Sigmoid colon (tissue), 7 donors: ENCODE data around the gene WNT5B. TPM values are rescaled to one million over a fixed set of nuclear protein-coding genes. Genes with fewer than 3 reads are reported as not detected.

Experiments
- DNase-seq: peaks from one replicate; pipeline ENCODE4 v3.0.0-alpha.2; 2019
- H3K27ac ChIP-seq, 4 donors: fragments of 200-600 bp; sonication (generic); one replicate each; pipeline ENCODE4 v1.5.1; 2016 to 2019; ENCODE audit warnings: mild to moderate bottlenecking in 1 of 4
- H3K27me3 ChIP-seq, 3 donors: fragments of 200-600 bp; sonication (generic); one replicate each; pipeline ENCODE4 v1.5.1; 2019; ENCODE audit warnings: mild to moderate bottlenecking in 1 of 3
- H3K36me3 ChIP-seq, 4 donors: fragments of 200-600 bp; sonication (generic); one replicate each; pipeline ENCODE4 v1.5.1; 2016 to 2019
- H3K4me1 ChIP-seq, 4 donors: fragments of 200-600 bp; sonication (generic); one replicate each; pipeline ENCODE4 v1.5.1; 2017 to 2019
- H3K4me3 ChIP-seq, 4 donors: fragments of 200-600 bp; sonication (generic); one replicate each; pipeline ENCODE4 v1.5.1; 2017 to 2019; ENCODE audit warnings: mild to moderate bottlenecking in 2 of 4, moderate library complexity in 1 of 4
- H3K9me3 ChIP-seq, 4 donors: fragments of 200-600 bp in 3 of 4; sonication (generic) in 3 of 4; one replicate each; pipeline versions ENCODE4 v1.5.1 to v1.6.1; 2013 to 2019
- EP300 ChIP-seq, 4 donors: sonication (generic); formaldehyde crosslinking; IDR thresholded peaks; one replicate each; pipeline ENCODE4 v1.6.1; 2017; ENCODE audit warnings: antibody characterized with exemption in 4 of 4
- POLR2A ChIP-seq, 2 donors: fragments of 450-650 bp; IDR thresholded peaks; one replicate each; pipeline ENCODE4 v1.6.1; 2016; ENCODE audit warnings: antibody characterized with exemption in 2 of 2, mild to moderate bottlenecking in 2 of 2, moderate library complexity in 2 of 2
- POLR2AphosphoS5 ChIP-seq, 4 donors: sonication (generic); formaldehyde crosslinking; IDR thresholded peaks; one replicate each; pipeline ENCODE4 v1.6.1; 2017; ENCODE audit warnings: antibody characterized with exemption in 4 of 4
- WGBS, 2 donors: extraction: QIAGEN DNeasy Blood & Tissue Kit; methylation state at CpG; one replicate each; pipeline ENCODE4 v1.1.7; 2013; 5-methylcytosine and 5-hydroxymethylcytosine counted together
- intact Hi-C: fragments of 100-400 bp; cut with DNase I; formaldehyde crosslinking; loops from one replicate; pipeline ENCODE4 v1.15.1; 2023
- polyA plus RNA-seq, 3 donors: library from polyadenylated mRNA; stranded (reverse); fragments of 200-250 nt; gene quantifications; one replicate each; pipeline ENCODE4 v1.2.3, GENCODE V29; 2013
- total RNA-seq, 4 donors: library from RNA; depleted of rRNA; stranded (reverse); fragments of >200 nt; gene quantifications; one replicate each; pipeline ENCODE4 v1.1.0, GENCODE V29; 2016
- TF ChIP-seq, protein P1 (sequence below), 4 experiments: fragments of 450-650 bp in 3 of 4; fragments of 200-600 bp in 1 of 4; IDR thresholded peaks; one replicate each; pipeline ENCODE4 v1.5.1; 2016 to 2019; ENCODE audit warnings: antibody characterized with exemption in 4 of 4, mild to moderate bottlenecking in 3 of 4, moderate library complexity in 2 of 4
- donor health status: healthy with polysubstance abuse.
- donor health status: Bipolar disorder and iron deficiency.
- donor health status: healthy.

The WNT5B gene
- total and polyA plus RNA-seq, 7 donors: 0.69 to 72.3 (median 8.4) TPM

GRCh38 chr12:1630827-1631591 is 2.0 kb downstream of the WNT5B start:
- intact Hi-C loops: loop anchor here (5.0 kb wide), 1 partner anchor 161 kb away; no protein-coding TSS in a partner anchor
- 42 to 46% methylated on average over 23 of the region's 23 CpGs for WGBS, 2 donors
- no peaks in the 10 kb centered on the region for H3K27me3 ChIP-seq
- peak overlapping the region; percentile 78 to 87 (median 83) for H3K27ac ChIP-seq
- H3K4me3 ChIP-seq: peak overlapping the region; percentile 46 to 77 (median 68)
- DNase-seq: no peak
- peaks cover 0 to 66% (median 53%) of the 10 kb centered on the region in 4 donors for H3K4me1 ChIP-seq
- H3K36me3 ChIP-seq: no peaks in the 10 kb centered on the region
- no peaks in the 10 kb centered on the region for H3K9me3 ChIP-seq
- TF ChIP-seq, protein P1, sequence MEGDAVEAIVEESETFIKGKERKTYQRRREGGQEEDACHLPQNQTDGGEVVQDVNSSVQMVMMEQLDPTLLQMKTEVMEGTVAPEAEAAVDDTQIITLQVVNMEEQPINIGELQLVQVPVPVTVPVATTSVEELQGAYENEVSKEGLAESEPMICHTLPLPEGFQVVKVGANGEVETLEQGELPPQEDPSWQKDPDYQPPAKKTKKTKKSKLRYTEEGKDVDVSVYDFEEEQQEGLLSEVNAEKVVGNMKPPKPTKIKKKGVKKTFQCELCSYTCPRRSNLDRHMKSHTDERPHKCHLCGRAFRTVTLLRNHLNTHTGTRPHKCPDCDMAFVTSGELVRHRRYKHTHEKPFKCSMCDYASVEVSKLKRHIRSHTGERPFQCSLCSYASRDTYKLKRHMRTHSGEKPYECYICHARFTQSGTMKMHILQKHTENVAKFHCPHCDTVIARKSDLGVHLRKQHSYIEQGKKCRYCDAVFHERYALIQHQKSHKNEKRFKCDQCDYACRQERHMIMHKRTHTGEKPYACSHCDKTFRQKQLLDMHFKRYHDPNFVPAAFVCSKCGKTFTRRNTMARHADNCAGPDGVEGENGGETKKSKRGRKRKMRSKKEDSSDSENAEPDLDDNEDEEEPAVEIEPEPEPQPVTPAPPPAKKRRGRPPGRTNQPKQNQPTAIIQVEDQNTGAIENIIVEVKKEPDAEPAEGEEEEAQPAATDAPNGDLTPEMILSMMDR (IDR thresholded peaks at IDR 0.05): no peak
- no peak for TF ChIP-seq POLR2A (IDR thresholded peaks at IDR 0.05)
- no peak for TF ChIP-seq EP300 (IDR thresholded peaks at IDR 0.05)
- no peak for TF ChIP-seq POLR2AphosphoS5 (IDR thresholded peaks at IDR 0.05)

DNA sequence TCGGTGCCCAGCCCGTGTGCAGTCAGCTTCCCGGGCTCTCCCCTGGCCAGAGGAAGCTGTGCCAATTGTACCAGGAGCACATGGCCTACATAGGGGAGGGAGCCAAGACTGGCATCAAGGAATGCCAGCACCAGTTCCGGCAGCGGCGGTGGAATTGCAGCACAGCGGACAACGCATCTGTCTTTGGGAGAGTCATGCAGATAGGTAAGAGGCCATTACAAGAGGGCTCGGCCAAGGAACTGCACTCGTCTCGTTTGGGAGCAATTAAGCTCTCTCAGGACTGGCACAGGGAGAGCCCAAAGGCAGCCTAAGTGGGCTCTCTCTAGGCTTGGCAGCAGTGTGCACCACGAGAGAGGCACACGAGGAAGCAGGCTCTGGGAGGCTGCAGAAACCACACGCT is 3.7 kb downstream of the WNT5B start:
- TF ChIP-seq EP300 (IDR thresholded peaks at IDR 0.05): no peak
- peak in 1 of 4 donors; percentile 21 for TF ChIP-seq POLR2AphosphoS5 (IDR thresholded peaks at IDR 0.05)
- 88 to 89% methylated on average over 14 of the region's 14 CpGs for WGBS, 2 donors
- Histone ChIP-seq H3K4me1 (peaks cover 0 to 66% (median 53%) of the 10 kb centered on the region in 4 donors), H3K9me3 (no peaks in the 10 kb centered on the region), H3K27me3 (no peaks in the 10 kb centered on the region), H3K4me3 (peak overlapping the region in 1 of 4 donors; percentile 12), H3K27ac (peak overlapping the region; percentile 58 to 87 (median 81)), H3K36me3 (no peaks in the 10 kb centered on the region)
- DNase-seq: no peak
- intact Hi-C loops: loop anchor here (5.0 kb wide), 1 partner anchor 160 kb away; no protein-coding TSS in a partner anchor

DNA sequence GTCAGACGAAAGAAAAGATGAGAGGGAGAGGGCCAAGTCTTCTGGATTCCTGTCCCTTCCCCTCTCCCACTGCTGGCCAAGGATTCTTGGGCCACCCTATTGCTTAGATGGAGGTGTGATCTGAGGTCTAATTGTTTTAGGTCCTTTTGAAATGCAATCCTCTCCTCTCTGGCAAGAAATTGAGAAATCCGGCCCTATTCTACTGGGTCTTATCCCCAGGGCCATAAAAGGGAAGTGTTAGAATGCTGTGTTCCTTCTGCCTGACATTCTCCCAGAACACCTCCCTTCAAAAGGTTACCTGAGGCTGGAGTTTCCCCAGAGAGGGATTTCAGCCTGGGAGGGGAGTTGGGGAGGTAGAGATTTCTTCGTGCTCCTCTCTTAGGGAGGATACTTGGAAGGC is 4.4 kb downstream of the WNT5B start:
- no peak overlapping the region for H3K4me3 ChIP-seq
- peaks cover 0 to 71% (median 54%) of the 10 kb centered on the region in 4 donors for H3K4me1 ChIP-seq
- intact Hi-C loops: loop anchor here (5.0 kb wide), 1 partner anchor 159 kb away; no protein-coding TSS in a partner anchor
- H3K9me3 ChIP-seq: no peaks in the 10 kb centered on the region
- peak overlapping the region; percentile 17 to 87 (median 71) for H3K27ac ChIP-seq
- no peaks in the 10 kb centered on the region for H3K27me3 ChIP-seq
- TF ChIP-seq, protein P1 (IDR thresholded peaks at IDR 0.05): no peak
- TF ChIP-seq EP300 (IDR thresholded peaks at IDR 0.05): no peak
- TF ChIP-seq POLR2AphosphoS5 (IDR thresholded peaks at IDR 0.05): no peak
- no peak for TF ChIP-seq POLR2A (IDR thresholded peaks at IDR 0.05)
- 85 to 88% methylated on average over 3 of the region's 3 CpGs for WGBS, 2 donors
- no peaks in the 10 kb centered on the region for H3K36me3 ChIP-seq
- no peak for DNase-seq

DNA sequence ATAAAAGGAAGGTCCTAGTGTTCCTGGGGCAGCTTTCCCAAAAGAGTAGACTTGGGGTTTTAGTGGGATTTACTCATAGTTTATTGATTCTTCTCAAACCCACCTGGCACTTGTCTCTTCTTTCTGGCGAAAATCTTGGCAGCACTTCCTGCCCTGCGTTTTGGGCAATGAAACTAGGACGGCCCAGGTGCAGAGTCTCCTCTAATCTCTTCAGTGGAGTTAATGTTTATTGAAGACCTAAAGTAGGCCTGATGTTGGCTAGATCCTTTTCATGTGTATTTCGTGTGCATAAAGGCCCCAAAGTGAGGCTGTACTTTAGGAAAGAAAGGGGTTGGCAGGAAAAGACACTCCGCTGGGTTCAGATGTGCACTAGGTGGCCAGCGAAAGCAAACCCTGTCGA is 5.1 kb downstream of the WNT5B start:
- WGBS, 2 donors: 41 to 59% methylated on average over 7 of the region's 7 CpGs
- Histone ChIP-seq H3K4me1 (peaks cover 0 to 68% (median 49%) of the 10 kb centered on the region in 4 donors), H3K36me3 (no peaks in the 10 kb centered on the region), H3K4me3 (no peak overlapping the region), H3K27ac (peak overlapping the region in 2 of 4 donors; percentile 84 to 87), H3K9me3 (no peaks in the 10 kb centered on the region), H3K27me3 (no peaks in the 10 kb centered on the region)
- TF ChIP-seq POLR2AphosphoS5 (IDR thresholded peaks at IDR 0.05) (no peak), POLR2A (IDR thresholded peaks at IDR 0.05) (no peak), EP300 (IDR thresholded peaks at IDR 0.05) (no peak)
- TF ChIP-seq, protein P1 (IDR thresholded peaks at IDR 0.05): no peak
- intact Hi-C loops: loop anchor here (5.0 kb wide), 1 partner anchor 158 kb away; no protein-coding TSS in a partner anchor
- no peak for DNase-seq

DNA sequence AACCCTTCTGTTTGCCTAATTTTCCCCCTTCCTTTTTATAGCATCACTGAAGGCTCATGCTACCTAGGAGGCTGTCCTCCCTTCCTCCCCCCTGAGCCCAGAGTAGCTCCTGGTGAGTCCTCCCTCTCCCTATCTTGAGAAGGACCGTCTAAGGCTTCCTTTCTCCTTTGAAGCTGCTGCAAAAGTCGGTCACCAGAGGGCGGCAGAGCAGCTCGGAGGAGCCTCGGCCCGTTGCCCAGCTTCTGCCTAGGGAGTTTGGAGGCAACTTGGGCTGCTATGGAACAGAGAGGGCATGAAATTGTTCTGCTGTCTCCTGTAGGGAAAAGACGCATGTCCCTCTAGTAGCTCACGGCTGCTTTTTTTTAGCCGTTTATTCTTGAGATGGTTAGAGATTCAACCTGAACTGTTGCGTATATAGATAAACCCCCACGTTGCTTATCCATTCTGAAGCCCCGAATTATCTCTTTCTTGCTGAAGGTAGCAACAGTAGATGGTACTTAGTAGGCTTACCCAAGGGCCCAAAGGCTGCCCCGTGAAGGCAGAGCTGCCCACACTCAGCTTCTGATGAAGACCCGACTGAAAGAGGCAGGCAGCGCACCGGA is 5.7 kb downstream of the WNT5B start:
- Histone ChIP-seq H3K4me3 (no peak overlapping the region), H3K27me3 (no peaks in the 10 kb centered on the region), H3K27ac (peak overlapping the region in 2 of 4 donors; percentile 84 to 87), H3K9me3 (no peaks in the 10 kb centered on the region), H3K4me1 (peaks cover 0 to 64% (median 44%) of the 10 kb centered on the region in 4 donors), H3K36me3 (peaks cover 0 to 3% (median 0%) of the 10 kb centered on the region in 4 donors)
- DNase-seq: peak; percentile 92
- intact Hi-C loops: loop anchor here (5.0 kb wide), 2 partner anchors 158 to 303 kb away; no protein-coding TSS in a partner anchor
- WGBS, 2 donors: 40 to 46% methylated on average over 16 of the region's 16 CpGs
- TF ChIP-seq, protein P1 (IDR thresholded peaks at IDR 0.05): peak; percentile 63 to 84 (median 75)
- TF ChIP-seq EP300 (IDR thresholded peaks at IDR 0.05) (no peak), POLR2AphosphoS5 (IDR thresholded peaks at IDR 0.05) (peak in 2 of 4 donors; percentile 39 to 40), POLR2A (IDR thresholded peaks at IDR 0.05) (no peak)
